Endothelial cell of umbilical vein (primary cell): Measurements from ENCODE around the gene C1QB. TPM values are rescaled to one million over a fixed set of nuclear protein-coding genes. Genes with fewer than 3 reads are reported as not detected.

Experiments
- BruUV-seq: library from RNA; stranded (reverse); fragments of 400-500 nt; replicated peaks from 2 replicates; lab custom pipeline; 2021; lab: Mats Ljungman, UMichigan
- CTCF ChIA-PET: fragments of 300-600, 350-600 bp; sonication (Branson Sonifier 250); formaldehyde crosslinking; loops from one replicate; lab custom pipeline; 2021; ENCODE audit warnings: antibody characterized with exemption, inconsistent platforms; lab: Charles Lee
- POLR2A ChIA-PET: fragments of 300-600, 350-600 bp; sonication (Branson Sonifier 250); formaldehyde crosslinking; loops from one replicate; lab custom pipeline; 2021; ENCODE audit warnings: antibody characterized with exemption, inconsistent platforms; lab: Charles Lee
- DNase-seq: peaks from one replicate; pipeline ENCODE4 v3.0.0-alpha.2; 2011; ENCODE audit warnings: low read depth, low spot score
- FAIRE-seq: peaks from 2 replicates; lab custom pipeline; 2011; peaks lifted over from hg19 to GRCh38; lab: Jason Lieb, UNC
- H2AFZ ChIP-seq: 2 replicates; pipeline ENCODE4 v1.6.0; 2012; ENCODE audit warnings: low read depth, low read length, control low read depth, inconsistent platforms
- H3K27ac ChIP-seq: 2 replicates; pipeline ENCODE4 v1.5.1; 2011; ENCODE audit warnings: low read depth, mild to moderate bottlenecking, control low read depth, low read length, moderate library complexity; ENCODE audit not compliant: insufficient read depth
- H3K27me3 ChIP-seq, 2 experiments: 2 replicates each; pipeline versions ENCODE4 v1.6.0 to v1.6.1; 2011; ENCODE audit warnings: low read length in 2 of 2, mixed read lengths in 1 of 2; ENCODE audit not compliant: control insufficient read depth in 2 of 2, insufficient read depth in 2 of 2
- H3K36me3 ChIP-seq, 2 experiments: 2 replicates in 1 of 2; 3 replicates in 1 of 2; pipeline ENCODE4 v1.5.1; 2011; ENCODE audit warnings: low read length in 2 of 2, mild to moderate bottlenecking in 1 of 2, moderate library complexity in 1 of 2; ENCODE audit not compliant: control insufficient read depth in 2 of 2, insufficient read depth in 2 of 2; ENCODE audit errors: extremely low read depth in 1 of 2
- H3K4me1 ChIP-seq: 3 replicates; pipeline ENCODE4 v1.5.1; 2011; ENCODE audit warnings: mild to moderate bottlenecking, low read length; ENCODE audit not compliant: control insufficient read depth, insufficient read depth; ENCODE audit errors: extremely low read depth
- H3K4me2 ChIP-seq: 2 replicates; pipeline ENCODE4 v1.6.1; 2011; ENCODE audit warnings: low read length, control low read depth, mixed read lengths; ENCODE audit not compliant: insufficient read depth
- H3K4me3 ChIP-seq, 3 experiments: fragments of 200-600 bp in 1 of 3; sonication (generic), shearing (Covaris generic) in 1 of 3; replicated peaks in 1 of 3; 2 replicates each; pipeline ENCODE4 v1.5.1; 2011 to 2016; ENCODE audit warnings: control low read depth in 3 of 3, low read length in 3 of 3, mild to moderate bottlenecking in 2 of 3, inconsistent platforms in 1 of 3, low read depth in 1 of 3, moderate library complexity in 1 of 3; ENCODE audit not compliant: insufficient read depth in 1 of 3
- H3K79me2 ChIP-seq: 2 replicates; pipeline ENCODE4 v1.6.0; 2012; ENCODE audit warnings: low read length, inconsistent platforms; ENCODE audit not compliant: control insufficient read depth, insufficient read depth
- H3K9ac ChIP-seq: replicated peaks from 2 replicates; pipeline ENCODE3; 2011; ENCODE audit warnings: low read length, control low read depth; ENCODE audit not compliant: insufficient read depth; ENCODE audit errors: extremely low read depth
- H3K9me1 ChIP-seq: replicated peaks from 3 replicates; pipeline ENCODE4 v1.6.0; 2011; ENCODE audit warnings: mild to moderate bottlenecking, low read length; ENCODE audit not compliant: control insufficient read depth, insufficient read depth; ENCODE audit errors: extremely low read depth
- H3K9me3 ChIP-seq: replicated peaks from 2 replicates; pipeline ENCODE4 v1.5.1; 2012; ENCODE audit warnings: low read length, inconsistent platforms; ENCODE audit not compliant: control insufficient read depth, insufficient read depth
- H4K20me1 ChIP-seq: replicated peaks from 2 replicates; pipeline ENCODE3; 2011; ENCODE audit warnings: mild to moderate bottlenecking, low read length; ENCODE audit not compliant: control insufficient read depth, insufficient read depth; ENCODE audit errors: extremely low read depth
- CTCF ChIP-seq, 2 donors: IDR thresholded peaks; 1 replicate in 1 of 2; 2 replicates in 1 of 2; pipeline ENCODE4 v1.5.1; 2011; ENCODE audit warnings: low read length in 2 of 2, mild to moderate bottlenecking in 2 of 2, moderate library complexity in 2 of 2, control low read depth in 1 of 2, inconsistent platforms in 1 of 2, low read depth in 1 of 2; ENCODE audit not compliant: insufficient read depth in 1 of 2; ENCODE audit errors: extremely low read depth in 1 of 2
- EZH2 ChIP-seq: IDR thresholded peaks from 2 replicates; pipeline ENCODE4 v1.6.1; 2012; ENCODE audit warnings: borderline replicate concordance, low read depth, mild to moderate bottlenecking, moderate library complexity, low read length, inconsistent platforms; ENCODE audit not compliant: severe bottlenecking
- FOS ChIP-seq: IDR thresholded peaks from 2 replicates; pipeline ENCODE4 v1.6.1; 2011; ENCODE audit warnings: mild to moderate bottlenecking, low read length, moderate library complexity, borderline replicate concordance; ENCODE audit not compliant: insufficient read depth
- GATA2 ChIP-seq: IDR thresholded peaks from 2 replicates; pipeline ENCODE4 v1.7.0; 2011; ENCODE audit warnings: low read depth, mild to moderate bottlenecking, moderate library complexity, mixed read lengths, low read length; ENCODE audit not compliant: insufficient read length, insufficient read depth
- JUN ChIP-seq: IDR thresholded peaks from 2 replicates; pipeline ENCODE4 v1.6.1; 2011; ENCODE audit warnings: borderline replicate concordance, low read depth; ENCODE audit not compliant: insufficient read length, insufficient read depth
- MAX ChIP-seq: IDR thresholded peaks from 2 replicates; pipeline ENCODE4 v1.6.1; 2011; ENCODE audit not compliant: insufficient read depth, insufficient read length
- MYC ChIP-seq: IDR thresholded peaks from one replicate; pipeline ENCODE4 v1.6.1; 2011; ENCODE audit warnings: mild to moderate bottlenecking, low read depth, low read length
- POLR2A ChIP-seq: IDR thresholded peaks from 2 replicates; pipeline ENCODE4 v1.6.1; 2012; ENCODE audit warnings: low read depth, mild to moderate bottlenecking, control low read depth, low read length
- POLR2AphosphoS5 ChIP-seq: IDR thresholded peaks from 2 replicates; pipeline ENCODE4 v1.6.1; 2012; ENCODE audit warnings: low read depth, mild to moderate bottlenecking, control low read depth, low read length, moderate library complexity; ENCODE audit not compliant: insufficient read depth
- dilution Hi-C: fragments of 300-500 bp; cut with MboI; formaldehyde crosslinking; loops from one replicate; pipeline ENCODE4 v1.15.0; 2019; ENCODE audit warnings: low sequenced_read_pairs; ENCODE audit not compliant: extremely low pct_ligation_motif_present
- intact Hi-C: fragments of 100-400 bp; cut with micrococcal nuclease; formaldehyde crosslinking; loops from one replicate; pipeline ENCODE4 v1.10.0; 2022
- polyA plus RNA-seq, 4 experiments: library from polyadenylated mRNA; depleted of rRNA in 3 of 4; stranded (reverse) in 3 of 4; unstranded in 1 of 4; fragments of >200 nt; gene quantifications; 2 replicates each; pipeline versions ENCODE4 v1.2.1 to v1.2.3, GENCODE V29; 2011 to 2012; ENCODE audit warnings: missing spikeins in 1 of 4
- total RNA-seq: library from RNA; stranded (reverse); gene quantifications from 2 replicates; pipeline ENCODE4 v1.2.3, GENCODE V29; 2021

C1QB gene
- total and polyA plus RNA-seq, 2 donors (not counting 3 experiments of a cell fraction or from before 2014, with no cell fraction given): not detected

DNA sequence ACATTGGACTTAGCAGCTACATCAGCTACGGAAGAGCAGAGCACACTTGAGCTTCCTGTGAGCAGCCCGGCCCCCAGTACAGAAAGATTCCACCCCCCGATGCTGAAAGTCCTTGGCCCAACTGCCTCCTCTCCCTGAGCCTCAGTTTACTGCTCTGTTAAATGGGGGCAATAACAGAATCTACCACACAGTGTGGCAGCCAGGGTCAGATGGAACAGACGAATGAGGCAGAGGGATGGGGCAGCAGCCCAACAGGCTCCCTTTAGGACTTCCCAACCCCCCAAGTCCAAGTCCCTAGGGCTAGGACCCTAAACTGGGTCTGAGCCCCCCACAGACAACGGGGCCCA, 39.5 kb upstream of the C1QB start:
- Histone ChIP-seq H3K4me2 (no peak overlapping the region), H3K4me1 (no peaks in the 10 kb centered on the region), H3K9ac (no peak overlapping the region), H3K27ac (no peak overlapping the region), H4K20me1 (no peaks in the 10 kb centered on the region), H3K4me3 (no peak overlapping the region), H2AFZ (no peak overlapping the region), H3K9me1 (no peaks in the 10 kb centered on the region), H3K79me2 (no peaks in the 10 kb centered on the region), H3K27me3 (peaks cover 0 to under 1% of the 10 kb centered on the region in 2 experiments), H3K9me3 (no peaks in the 10 kb centered on the region), H3K36me3 (no peaks in the 10 kb centered on the region)
- POLR2A ChIA-PET: no interaction called here
- TF ChIP-seq CTCF (IDR thresholded peaks at IDR 0.05; ENCODE audit: extremely low read depth in 1 of 2, insufficient read depth in 1 of 2, low read depth in 1 of 2, low read length in 2 of 2) (no peak), EZH2 (no peak), POLR2AphosphoS5 (no peak), MYC (no peak), MAX (no peak), FOS (no peak), POLR2A (no peak), GATA2 (no peak), JUN (no peak)
- FAIRE-seq (no peak), DNase-seq (no peak)
- no TSS peak for BruUV-seq
- dilution Hi-C loops (no loop called here), intact Hi-C loops (no loop called here)
- CTCF ChIA-PET: no interaction called here
